H9 (cell line): ENCODE data around the gene EDN1. TPM values are rescaled to one million over a fixed set of nuclear protein-coding genes. Genes with fewer than 3 reads are reported as not detected.

Source experiments
- DNase-seq: peaks from one replicate; pipeline ENCODE4 v3.0.0-alpha.2; 2017
- H2AFZ ChIP-seq: one replicate; pipeline ENCODE4 v1.6.1; 2013; ENCODE audit warnings: mild to moderate bottlenecking, low read length, control low read depth, moderate library complexity
- H2AK5ac ChIP-seq: 2 replicates; pipeline ENCODE4 v1.6.1; 2013; ENCODE audit warnings: low read length, control low read depth, mixed read lengths; ENCODE audit not compliant: insufficient read length
- H2BK120ac ChIP-seq: one replicate; pipeline ENCODE4 v1.6.1; 2013; ENCODE audit warnings: low read depth, mild to moderate bottlenecking, low read length, control low read depth, inconsistent platforms; ENCODE audit not compliant: poor library complexity, severe bottlenecking
- H2BK12ac ChIP-seq: 2 replicates; pipeline ENCODE4 v1.6.1; 2013; ENCODE audit warnings: low read length, control low read depth, mixed read lengths, low read depth; ENCODE audit not compliant: insufficient read length
- H2BK15ac ChIP-seq: 2 replicates; pipeline ENCODE4 v1.6.1; 2013; ENCODE audit warnings: low read depth, low read length, control low read depth
- H2BK20ac ChIP-seq: one replicate; pipeline ENCODE4 v1.6.1; 2013; ENCODE audit warnings: low read depth, mild to moderate bottlenecking, low read length, control low read depth, inconsistent platforms; ENCODE audit not compliant: poor library complexity, severe bottlenecking
- H2BK5ac ChIP-seq: 2 replicates; pipeline ENCODE4 v1.6.1; 2013; ENCODE audit warnings: low read length, control low read depth, mixed read lengths; ENCODE audit not compliant: insufficient read length
- H3K14ac ChIP-seq: 2 replicates; pipeline ENCODE4 v1.6.1; 2013; ENCODE audit warnings: low read length, control low read depth; ENCODE audit not compliant: insufficient read depth
- H3K18ac ChIP-seq: 2 replicates; pipeline ENCODE4 v1.6.1; 2013; ENCODE audit warnings: low read depth, mild to moderate bottlenecking, mixed read lengths, low read length, control low read depth; ENCODE audit not compliant: insufficient read length
- H3K23ac ChIP-seq: 2 replicates; pipeline ENCODE4 v1.6.1; 2013; ENCODE audit warnings: low read length, control low read depth, mixed read lengths, low read depth; ENCODE audit not compliant: insufficient read length
- H3K23me2 ChIP-seq: 2 replicates; pipeline ENCODE4 v1.6.1; 2013; ENCODE audit warnings: low read depth, mild to moderate bottlenecking, mixed read lengths, low read length, control low read depth; ENCODE audit not compliant: insufficient read length, poor library complexity, severe bottlenecking
- H3K27ac ChIP-seq: 2 replicates; pipeline ENCODE4 v1.5.1; 2013; ENCODE audit warnings: low read length, control low read depth, mixed read lengths, low read depth; ENCODE audit not compliant: insufficient read length
- H3K27me3 ChIP-seq: 2 replicates; pipeline ENCODE4 v1.6.1; 2013; ENCODE audit warnings: low read length, control low read depth, inconsistent platforms; ENCODE audit not compliant: insufficient read depth
- H3K4ac ChIP-seq: 2 replicates; pipeline ENCODE4 v1.6.1; 2013; ENCODE audit warnings: low read depth, mild to moderate bottlenecking, control low read depth, inconsistent platforms, low read length, moderate library complexity
- H3K4me1 ChIP-seq: 2 replicates; pipeline ENCODE4 v1.6.1; 2013; ENCODE audit warnings: low read length, control low read depth, inconsistent platforms; ENCODE audit not compliant: insufficient read depth
- H3K4me2 ChIP-seq: 2 replicates; pipeline ENCODE4 v1.6.1; 2013; ENCODE audit warnings: low read length, control low read depth, mixed read lengths; ENCODE audit not compliant: insufficient read length, insufficient read depth
- H3K56ac ChIP-seq: 2 replicates; pipeline ENCODE4 v1.6.1; 2013; ENCODE audit warnings: low read depth, mild to moderate bottlenecking, mixed read lengths, low read length, control low read depth; ENCODE audit not compliant: insufficient read length
- H3K79me1 ChIP-seq: 2 replicates; pipeline ENCODE4 v1.6.1; 2013; ENCODE audit warnings: low read depth, mild to moderate bottlenecking, moderate library complexity, low read length, control low read depth, inconsistent platforms; ENCODE audit not compliant: insufficient read depth, poor library complexity, severe bottlenecking
- H3K79me2 ChIP-seq: 2 replicates; pipeline ENCODE4 v1.6.1; 2013; ENCODE audit warnings: low read length, control low read depth, inconsistent platforms; ENCODE audit not compliant: insufficient read depth
- H3K9ac ChIP-seq: 2 replicates; pipeline ENCODE4 v1.6.1; 2013; ENCODE audit warnings: low read length, control low read depth, mixed read lengths; ENCODE audit not compliant: insufficient read length; ENCODE audit errors: extremely low read depth
- H3K9me3 ChIP-seq: one replicate; pipeline ENCODE4 v1.6.1; 2013; ENCODE audit warnings: low read depth, low read length, inconsistent platforms; ENCODE audit not compliant: control insufficient read depth
- H3T11ph ChIP-seq: one replicate; pipeline ENCODE4 v1.6.1; 2013; ENCODE audit warnings: mild to moderate bottlenecking, low read length, control low read depth, inconsistent platforms
- H4K20me1 ChIP-seq: one replicate; pipeline ENCODE4 v1.6.1; 2013; ENCODE audit not compliant: control insufficient read depth, insufficient read length, insufficient read depth
- H4K5ac ChIP-seq: 2 replicates; pipeline ENCODE4 v1.6.1; 2013; ENCODE audit warnings: low read depth, mild to moderate bottlenecking, mixed read lengths, low read length, control low read depth; ENCODE audit not compliant: insufficient read length
- H4K8ac ChIP-seq: replicated peaks from 2 replicates; pipeline ENCODE4 v1.6.1; 2013; ENCODE audit warnings: low read length, control low read depth, mixed read lengths, low read depth; ENCODE audit not compliant: insufficient read length
- H4K91ac ChIP-seq: 2 replicates; pipeline ENCODE4 v1.6.1; 2013; ENCODE audit warnings: low read depth, mild to moderate bottlenecking, moderate library complexity, mixed read lengths, low read length, control low read depth; ENCODE audit not compliant: insufficient read length
- H3K27ac Mint-ChIP-seq, 3 experiments: 2 replicates in 2 of 3; 3 replicates in 1 of 3; pipeline ENCODE4 v1.8.0; 2020 to 2021; ENCODE audit warnings: mixed read lengths in 3 of 3, mild to moderate bottlenecking in 1 of 3, moderate library complexity in 1 of 3
- H3K27me3 Mint-ChIP-seq: 2 replicates; pipeline ENCODE4 v1.8.0; 2021; ENCODE audit warnings: low read depth, mild to moderate bottlenecking, moderate library complexity, mixed read lengths
- H3K36me3 Mint-ChIP-seq, 3 experiments: 2 replicates in 2 of 3; 3 replicates in 1 of 3; pipeline ENCODE4 v1.8.0; 2020 to 2021; ENCODE audit warnings: low read depth in 3 of 3, mixed read lengths in 3 of 3; ENCODE audit not compliant: insufficient read depth in 1 of 3
- H3K4me1 Mint-ChIP-seq, 2 experiments: 2 replicates each; pipeline ENCODE4 v1.8.0; 2020; ENCODE audit warnings: mixed read lengths in 2 of 2
- H3K4me3 Mint-ChIP-seq, 2 experiments: 2 replicates in 1 of 2; 3 replicates in 1 of 2; pipeline ENCODE4 v1.8.0; 2020 to 2021; ENCODE audit warnings: mild to moderate bottlenecking in 2 of 2, mixed read lengths in 2 of 2, moderate library complexity in 1 of 2
- H3K9me3 Mint-ChIP-seq, 2 experiments: 2 replicates in 1 of 2; 3 replicates in 1 of 2; pipeline ENCODE4 v1.8.0; 2020; ENCODE audit warnings: mild to moderate bottlenecking in 2 of 2, mixed read lengths in 2 of 2, moderate library complexity in 1 of 2
- WGBS: extraction: QIAGEN DNeasy Blood & Tissue Kit; methylation state at CpG from one replicate; pipeline ENCODE4 v1.1.7; 2013; ENCODE audit warnings: missing lambda C conversion rate, low lambda C conversion rate, mixed read lengths; ENCODE audit not compliant: insufficient read length; ENCODE audit errors: extremely low coverage; 5-methylcytosine and 5-hydroxymethylcytosine counted together
- total RNA-seq: library from RNA; stranded (reverse); gene quantifications from 2 replicates; pipeline ENCODE4 v1.2.1, GENCODE V29; 2021
- TF ChIP-seq, protein P1 (sequence below): fragments of 200-600 bp; sonication (generic); conservative IDR thresholded peaks from 3 replicates; pipeline ENCODE4 v1.8.0; 2021; ENCODE audit warnings: antibody characterized with exemption, mild to moderate bottlenecking

Gene EDN1
- total RNA-seq, 1 experiment from 2014 or later, result 2.1 TPM

DNA sequence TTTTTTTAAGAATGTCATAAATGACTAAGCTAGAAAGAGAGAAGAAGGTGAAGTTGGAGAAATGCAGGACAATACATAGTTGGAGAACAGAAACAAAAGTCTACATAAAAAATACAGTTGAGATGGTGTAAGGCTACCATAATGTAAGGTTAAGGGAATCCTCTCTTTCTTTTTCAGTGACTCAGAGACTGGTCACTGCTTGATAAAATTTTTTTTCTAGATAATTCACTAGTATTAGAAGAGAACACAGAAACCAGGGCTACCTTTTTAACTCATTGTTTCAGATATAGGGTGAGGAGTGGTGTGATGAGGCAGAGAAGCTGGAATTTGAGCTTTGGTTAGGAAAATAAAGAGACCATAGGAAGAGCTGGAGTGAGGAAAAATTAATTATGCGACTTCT is 18.2 kb upstream of the EDN1 start:
- Mint-ChIP-seq H3K27me3 (no peaks in the 10 kb centered on the region), H3K27ac (no peak overlapping the region)

More for the DNA sequence above, 18.2 kb upstream of the EDN1 start:
- H3K79me1 ChIP-seq, result no peaks in the 10 kb centered on the region
- no CpG with 5 or more reads among the region's 1 CpG for WGBS
- H4K20me1 ChIP-seq, result no peaks in the 10 kb centered on the region
- no peaks in the 10 kb centered on the region for H3K79me2 ChIP-seq
- H3K56ac ChIP-seq, result no peak overlapping the region
- H3K36me3 Mint-ChIP-seq, result peaks cover 0 to 7% (median 0%) of the 10 kb centered on the region in 3 experiments; a peak in 3 of 7 replicates
- no peak overlapping the region for H3K23ac ChIP-seq
- no peaks in the 10 kb centered on the region for H3K4me1 ChIP-seq
- no peak overlapping the region for H3K4ac ChIP-seq
- no peaks in the 10 kb centered on the region for H3K9me3 ChIP-seq
- no peak overlapping the region for H3K9ac ChIP-seq
- no peak overlapping the region for H3T11ph ChIP-seq
- no peak overlapping the region for H2AK5ac ChIP-seq
- no peak overlapping the region for H3K4me3 Mint-ChIP-seq
- no peak overlapping the region for H4K8ac ChIP-seq
- H3K27ac ChIP-seq, result no peak overlapping the region
- H3K27me3 ChIP-seq, result no peaks in the 10 kb centered on the region
- no peak overlapping the region for H2BK15ac ChIP-seq
- H2BK20ac ChIP-seq, result no peak overlapping the region
- no peak overlapping the region for H3K18ac ChIP-seq
- no peak overlapping the region for H2BK12ac ChIP-seq
- no peaks in the 10 kb centered on the region for H3K4me1 Mint-ChIP-seq
- no peak for DNase-seq
- H4K5ac ChIP-seq, result no peak overlapping the region
- H3K4me2 ChIP-seq, result no peak overlapping the region
- H3K9me3 Mint-ChIP-seq, result peaks cover 8 to 10% of the 10 kb centered on the region in 2 experiments
- TF ChIP-seq, protein P1, sequence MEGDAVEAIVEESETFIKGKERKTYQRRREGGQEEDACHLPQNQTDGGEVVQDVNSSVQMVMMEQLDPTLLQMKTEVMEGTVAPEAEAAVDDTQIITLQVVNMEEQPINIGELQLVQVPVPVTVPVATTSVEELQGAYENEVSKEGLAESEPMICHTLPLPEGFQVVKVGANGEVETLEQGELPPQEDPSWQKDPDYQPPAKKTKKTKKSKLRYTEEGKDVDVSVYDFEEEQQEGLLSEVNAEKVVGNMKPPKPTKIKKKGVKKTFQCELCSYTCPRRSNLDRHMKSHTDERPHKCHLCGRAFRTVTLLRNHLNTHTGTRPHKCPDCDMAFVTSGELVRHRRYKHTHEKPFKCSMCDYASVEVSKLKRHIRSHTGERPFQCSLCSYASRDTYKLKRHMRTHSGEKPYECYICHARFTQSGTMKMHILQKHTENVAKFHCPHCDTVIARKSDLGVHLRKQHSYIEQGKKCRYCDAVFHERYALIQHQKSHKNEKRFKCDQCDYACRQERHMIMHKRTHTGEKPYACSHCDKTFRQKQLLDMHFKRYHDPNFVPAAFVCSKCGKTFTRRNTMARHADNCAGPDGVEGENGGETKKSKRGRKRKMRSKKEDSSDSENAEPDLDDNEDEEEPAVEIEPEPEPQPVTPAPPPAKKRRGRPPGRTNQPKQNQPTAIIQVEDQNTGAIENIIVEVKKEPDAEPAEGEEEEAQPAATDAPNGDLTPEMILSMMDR, result no peak
- no peak overlapping the region for H2BK120ac ChIP-seq
- no peak overlapping the region for H4K91ac ChIP-seq
- no peak overlapping the region for H2BK5ac ChIP-seq
- no peak overlapping the region for H2AFZ ChIP-seq
- H3K23me2 ChIP-seq, result no peaks in the 10 kb centered on the region
- H3K14ac ChIP-seq, result no peak overlapping the region
